CD4-positive, CD25-positive, alpha-beta regulatory T cell (primary cell): ENCODE measurements around the gene ZFYVE1. TPM values are rescaled to one million over a fixed set of nuclear protein-coding genes. Genes with fewer than 3 reads are reported as not detected.
A peak's percentile ranks its signal among the peaks of the same experiment; 100 is the strongest.

Source experiments
- ATAC-seq, 2 donors: fragments of 150-1000 bp; cut with Tn5 transposase; one replicate each; pipeline ENCODE4 v1.10.0; 2021; ENCODE audit warnings: low read depth in 2 of 2, moderate number of reproducible peaks in 2 of 2, moderate library complexity in 1 of 2
- DNase-seq, 3 donors: peaks; one replicate each; pipeline versions ENCODE4 v3.0.0 to v3.0.0-alpha.2; 2012 to 2022; ENCODE audit warnings: mixed read lengths in 1 of 3
- H3K27ac ChIP-seq: one replicate; pipeline ENCODE4 v1.7.0; 2013; ENCODE audit warnings: mild to moderate bottlenecking, low read length; ENCODE audit not compliant: insufficient read depth, poor library complexity, severe bottlenecking
- H3K27me3 ChIP-seq: one replicate; pipeline ENCODE4 v1.7.0; 2013; ENCODE audit warnings: low read length; ENCODE audit not compliant: control insufficient read depth, insufficient read depth
- H3K36me3 ChIP-seq: one replicate; pipeline ENCODE4 v1.7.0; 2013; ENCODE audit warnings: mild to moderate bottlenecking, low read length, moderate library complexity; ENCODE audit not compliant: control insufficient read depth, insufficient read depth
- H3K4me1 ChIP-seq: 2 replicates; pipeline ENCODE4 v1.7.0; 2013; ENCODE audit warnings: mild to moderate bottlenecking, low read length; ENCODE audit not compliant: insufficient read depth, control insufficient read depth, poor library complexity, severe bottlenecking
- H3K4me3 ChIP-seq: one replicate; pipeline ENCODE4 v1.7.0; 2013; ENCODE audit warnings: low read depth, mild to moderate bottlenecking, low read length, moderate library complexity
- H3K9me3 ChIP-seq, 2 experiments: 1 replicate in 1 of 2; 2 replicates in 1 of 2; pipeline ENCODE4 v1.7.0; 2013; ENCODE audit warnings: low read length in 2 of 2, mild to moderate bottlenecking in 1 of 2, moderate library complexity in 1 of 2; ENCODE audit not compliant: control insufficient read depth in 2 of 2
- H3K27ac Mint-ChIP-seq, 3 donors: one replicate each; pipeline ENCODE4 v1.8.0; 2020 to 2022; ENCODE audit warnings: mild to moderate bottlenecking in 3 of 3, mixed read lengths in 3 of 3, moderate library complexity in 2 of 3
- H3K27me3 Mint-ChIP-seq: one replicate; pipeline ENCODE4 v1.8.0; 2022; ENCODE audit warnings: mild to moderate bottlenecking, mixed read lengths
- H3K36me3 Mint-ChIP-seq: one replicate; pipeline ENCODE4 v1.8.0; 2020; ENCODE audit warnings: mixed read lengths
- H3K4me1 Mint-ChIP-seq, 4 donors: one replicate each; pipeline ENCODE4 v1.8.0; 2020 to 2022; ENCODE audit warnings: mixed read lengths in 4 of 4, mild to moderate bottlenecking in 1 of 4
- H3K4me3 Mint-ChIP-seq, 4 donors: one replicate each; pipeline ENCODE4 v1.8.0; 2020 to 2022; ENCODE audit warnings: mild to moderate bottlenecking in 4 of 4, mixed read lengths in 4 of 4, moderate library complexity in 3 of 4
- H3K9me3 Mint-ChIP-seq, 7 donors: one replicate each; pipeline ENCODE4 v1.8.0; 2020 to 2022; ENCODE audit warnings: mixed read lengths in 7 of 7, mild to moderate bottlenecking in 3 of 7, moderate library complexity in 2 of 7
- polyA plus RNA-seq, 4 donors: library from polyadenylated mRNA; unstranded; fragments of 300-500 nt; fragmentation: Illumina TruSeq; gene quantifications; one replicate each; pipeline ENCODE4 v1.2.3, GENCODE V29; 2021
- total RNA-seq: library from RNA; stranded (reverse); gene quantifications from one replicate; pipeline ENCODE4 v1.2.3, GENCODE V29; 2022

Gene ZFYVE1
- total and polyA plus RNA-seq, 5 donors from 2014 or later = 4.1 to 22.8 (median 5.9) TPM

GRCh38 chr14:72982146-72982708 is 44.7 kb downstream of the ZFYVE1 start:
- H3K36me3 ChIP-seq = peaks cover 42% of the 10 kb centered on the region
- peaks cover 0 to 2% (median 0%) of the 10 kb centered on the region in 7 donors for H3K9me3 Mint-ChIP-seq

GRCh38 chr14:72980863-72981262 is 46.0 kb downstream of the ZFYVE1 start:
- H3K4me1 ChIP-seq = no peaks in the 10 kb centered on the region
- Mint-ChIP-seq H3K9me3 (peaks cover 0 to 2% (median 0%) of the 10 kb centered on the region in 7 donors), H3K36me3 (peaks cover 49% of the 10 kb centered on the region), H3K27me3 (no peaks in the 10 kb centered on the region), H3K4me3 (no peak overlapping the region), H3K27ac (no peak overlapping the region), H3K4me1 (peaks cover 0 to 5% (median 0%) of the 10 kb centered on the region in 4 donors)
- H3K4me3 ChIP-seq = no peak overlapping the region
- ATAC-seq (no peak), DNase-seq (no peak)
- no peaks in the 10 kb centered on the region for H3K27me3 ChIP-seq
- H3K9me3 ChIP-seq = no peaks in the 10 kb centered on the region
- peaks cover 50% of the 10 kb centered on the region for H3K36me3 ChIP-seq
- H3K27ac ChIP-seq = no peak overlapping the region

More at GRCh38 chr14:72982146-72982708, 44.7 kb downstream of the ZFYVE1 start:
- Histone ChIP-seq H3K27ac (no peak overlapping the region), H3K4me1 (no peaks in the 10 kb centered on the region), H3K9me3 (no peaks in the 10 kb centered on the region), H3K27me3 (no peaks in the 10 kb centered on the region), H3K4me3 (no peak overlapping the region)
- H3K36me3 Mint-ChIP-seq = peaks cover 51% of the 10 kb centered on the region
- no peaks in the 10 kb centered on the region for H3K27me3 Mint-ChIP-seq
- no peak overlapping the region for H3K4me3 Mint-ChIP-seq
- DNase-seq (no peak), ATAC-seq (no peak)
- peak overlapping the region in 1 of 3 donors; percentile 52 for H3K27ac Mint-ChIP-seq
- H3K4me1 Mint-ChIP-seq = peaks cover 0 to 5% (median 0%) of the 10 kb centered on the region in 4 donors

DNA sequence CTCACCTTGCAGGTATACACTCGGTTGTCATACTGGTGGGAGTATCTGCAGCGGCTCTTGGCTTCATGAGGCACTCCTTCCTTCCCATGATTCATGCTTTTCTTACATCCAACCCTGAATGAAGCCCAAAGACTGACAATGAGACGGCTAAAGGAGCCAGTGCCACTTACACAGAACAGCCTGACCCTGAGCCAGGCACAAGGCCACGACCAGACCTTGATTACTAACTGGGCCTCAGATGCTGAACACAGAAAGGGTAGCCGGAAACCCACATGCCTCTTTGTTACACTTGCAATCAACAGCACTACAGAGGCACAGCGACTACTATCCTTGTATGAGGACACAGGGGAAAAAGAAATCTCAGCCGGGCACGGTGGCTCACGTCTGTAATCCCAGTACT is 48.0 kb downstream of the ZFYVE1 start:
- no peak for ATAC-seq
- Histone ChIP-seq H3K36me3 (peaks cover 65% of the 10 kb centered on the region), H3K27me3 (no peaks in the 10 kb centered on the region), H3K4me3 (no peak overlapping the region), H3K27ac (no peak overlapping the region), H3K4me1 (no peaks in the 10 kb centered on the region), H3K9me3 (no peaks in the 10 kb centered on the region)
- Mint-ChIP-seq H3K27me3 (no peaks in the 10 kb centered on the region), H3K36me3 (peaks cover 47% of the 10 kb centered on the region), H3K27ac (no peak overlapping the region), H3K4me3 (no peak overlapping the region), H3K9me3 (peaks cover 0 to 2% (median 0%) of the 10 kb centered on the region in 7 donors), H3K4me1 (peaks cover 0 to 5% (median 0%) of the 10 kb centered on the region in 4 donors)
- DNase-seq = no peak

DNA sequence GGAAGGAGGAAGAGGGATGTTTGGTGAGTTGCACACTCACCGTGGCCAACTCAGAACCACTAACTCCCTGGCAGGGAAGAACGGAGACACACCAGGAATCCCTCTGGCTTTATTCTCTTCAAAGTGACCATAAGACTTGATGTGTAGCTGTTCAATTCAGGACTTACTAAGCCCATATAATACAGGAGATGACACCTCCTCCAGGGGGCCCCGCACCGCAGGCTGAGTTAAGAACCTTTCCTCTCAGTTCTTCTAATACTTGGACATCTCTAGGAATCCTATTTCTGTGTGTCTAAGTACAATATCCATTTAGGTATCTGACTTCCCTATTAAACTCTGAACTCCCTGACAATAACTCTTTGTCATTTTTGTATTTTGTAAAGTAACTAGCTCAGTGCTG is 51.1 kb downstream of the ZFYVE1 start:
- H3K9me3 ChIP-seq = no peaks in the 10 kb centered on the region
- no peaks in the 10 kb centered on the region for H3K27me3 ChIP-seq
- Mint-ChIP-seq H3K4me3 (no peak overlapping the region), H3K27me3 (no peaks in the 10 kb centered on the region), H3K27ac (no peak overlapping the region), H3K9me3 (peaks cover 0 to 2% (median 0%) of the 10 kb centered on the region in 7 donors), H3K4me1 (no peaks in the 10 kb centered on the region), H3K36me3 (peaks cover 41% of the 10 kb centered on the region)
- ATAC-seq (no peak), DNase-seq (peak in 1 of 3 donors; percentile 10)
- no peak overlapping the region for H3K27ac ChIP-seq
- no peaks in the 10 kb centered on the region for H3K4me1 ChIP-seq
- peaks cover 71% of the 10 kb centered on the region for H3K36me3 ChIP-seq
- no peak overlapping the region for H3K4me3 ChIP-seq

GRCh38 chr14:72974661-72975060 is 52.2 kb downstream of the ZFYVE1 start:
- no peak overlapping the region for H3K27ac Mint-ChIP-seq
- peaks cover 37% of the 10 kb centered on the region for H3K36me3 Mint-ChIP-seq
- ATAC-seq = no peak
- Histone ChIP-seq H3K4me3 (no peak overlapping the region), H3K27ac (no peak overlapping the region), H3K9me3 (no peaks in the 10 kb centered on the region), H3K27me3 (no peaks in the 10 kb centered on the region), H3K4me1 (no peaks in the 10 kb centered on the region), H3K36me3 (peaks cover 78% of the 10 kb centered on the region)
- H3K27me3 Mint-ChIP-seq = no peaks in the 10 kb centered on the region
- no peaks in the 10 kb centered on the region for H3K4me1 Mint-ChIP-seq
- peaks cover 0 to 2% (median 0%) of the 10 kb centered on the region in 7 donors for H3K9me3 Mint-ChIP-seq
- H3K4me3 Mint-ChIP-seq = no peak overlapping the region
- DNase-seq = no peak

DNA sequence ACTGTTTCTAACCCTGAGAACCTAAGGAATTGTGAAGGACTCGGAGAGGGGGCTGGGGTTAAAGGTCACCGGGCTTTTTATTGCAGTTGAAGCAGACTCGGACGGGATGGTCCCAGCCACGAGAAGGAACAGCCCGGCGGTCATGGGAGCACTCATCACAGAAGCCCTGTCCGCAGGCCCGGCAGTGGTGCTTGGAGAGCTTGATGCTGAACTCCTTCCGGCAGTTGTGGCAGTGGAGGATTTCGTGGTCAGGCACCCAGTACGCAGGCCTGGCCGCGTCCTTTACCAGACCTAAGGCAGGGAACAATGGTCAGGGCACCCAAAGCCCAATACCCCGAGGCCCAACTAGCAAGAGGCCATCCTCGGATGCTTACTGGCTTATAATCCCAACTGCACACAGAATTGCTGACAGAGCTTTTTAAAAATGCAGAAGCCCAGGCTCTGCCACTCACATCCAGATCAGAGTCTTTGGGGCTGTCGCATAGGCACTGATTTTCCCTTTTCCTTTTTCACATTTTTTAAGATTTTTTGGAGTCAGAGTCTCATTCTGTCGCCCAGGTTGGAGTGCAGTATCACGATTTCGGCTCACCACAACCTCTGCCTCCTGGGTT is 56.0 kb downstream of the ZFYVE1 start:
- Mint-ChIP-seq H3K9me3 (no peaks in the 10 kb centered on the region), H3K27ac (no peak overlapping the region), H3K36me3 (peaks cover 35% of the 10 kb centered on the region), H3K4me3 (no peak overlapping the region), H3K4me1 (peaks cover 0 to 2% (median 0%) of the 10 kb centered on the region in 4 donors), H3K27me3 (no peaks in the 10 kb centered on the region)
- Histone ChIP-seq H3K27ac (no peak overlapping the region), H3K4me3 (no peak overlapping the region), H3K36me3 (peaks cover 58% of the 10 kb centered on the region), H3K4me1 (no peaks in the 10 kb centered on the region), H3K27me3 (no peaks in the 10 kb centered on the region), H3K9me3 (no peaks in the 10 kb centered on the region)
- ATAC-seq (no peak), DNase-seq (no peak)

DNA sequence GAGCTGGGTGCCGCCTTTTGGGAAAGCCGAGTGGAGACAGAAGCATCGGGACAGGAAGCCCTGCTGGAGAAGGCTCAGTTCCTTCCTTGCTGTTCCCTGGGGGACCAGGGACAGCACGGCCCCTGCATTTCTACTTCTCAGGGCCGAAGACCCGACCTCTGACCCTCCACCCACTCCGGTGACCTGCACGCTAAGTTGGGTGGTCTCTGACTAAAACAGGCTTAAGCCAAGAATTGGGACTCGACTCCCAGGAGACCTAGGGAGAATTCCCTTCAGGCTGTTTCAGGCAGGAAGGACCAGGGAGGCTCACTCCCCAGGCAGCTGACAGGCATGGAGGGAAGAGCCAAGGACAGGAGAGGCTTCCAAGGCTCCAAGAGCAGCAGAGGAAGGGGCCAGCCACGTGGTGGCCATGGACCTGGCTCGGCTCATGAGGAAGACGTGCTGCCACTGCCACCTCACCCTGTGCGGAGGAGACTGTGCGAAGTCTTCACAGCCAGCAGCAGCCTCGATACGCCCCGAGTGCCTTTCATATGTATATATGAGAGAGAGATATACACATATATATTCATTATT is 56.8 kb downstream of the ZFYVE1 start:
- Histone ChIP-seq H3K9me3 (no peaks in the 10 kb centered on the region), H3K4me1 (no peaks in the 10 kb centered on the region), H3K27ac (no peak overlapping the region), H3K4me3 (no peak overlapping the region), H3K27me3 (no peaks in the 10 kb centered on the region), H3K36me3 (peaks cover 50% of the 10 kb centered on the region)
- H3K27ac Mint-ChIP-seq = no peak overlapping the region
- H3K4me1 Mint-ChIP-seq = peaks cover 0 to 2% (median 0%) of the 10 kb centered on the region in 4 donors
- no peaks in the 10 kb centered on the region for H3K9me3 Mint-ChIP-seq
- DNase-seq = no peak
- H3K36me3 Mint-ChIP-seq = peaks cover 33% of the 10 kb centered on the region
- no peaks in the 10 kb centered on the region for H3K27me3 Mint-ChIP-seq
- ATAC-seq = no peak
- H3K4me3 Mint-ChIP-seq = no peak overlapping the region
